Ishikawa (cell line): Measurements from ENCODE around the gene EIF4E3.

Source experiments
- CEBPB ChIP-seq: IDR thresholded peaks from 2 replicates; pipeline ENCODE4 v1.6.1; 2012
- CREB1 ChIP-seq: IDR thresholded peaks from 2 replicates; pipeline ENCODE4 v1.6.1; 2012; ENCODE audit warnings: low read depth
- EGR1 ChIP-seq: IDR thresholded peaks from 2 replicates; pipeline ENCODE4 v1.6.1; 2012
- EP300 ChIP-seq: IDR thresholded peaks from 2 replicates; pipeline ENCODE4 v1.6.1; 2012; ENCODE audit warnings: borderline replicate concordance
- NFIC ChIP-seq: IDR thresholded peaks from 2 replicates; pipeline ENCODE4 v1.6.1; 2012
- RAD21 ChIP-seq: IDR thresholded peaks from 2 replicates; pipeline ENCODE4 v1.6.1; 2012; ENCODE audit warnings: low read depth
- TAF1 ChIP-seq: IDR thresholded peaks from 2 replicates; pipeline ENCODE4 v1.6.1; 2012; ENCODE audit warnings: low read depth, mild to moderate bottlenecking
- TCF12 ChIP-seq: IDR thresholded peaks from 2 replicates; pipeline ENCODE4 v1.6.1; 2012; ENCODE audit warnings: low read depth
- TEAD4 ChIP-seq: IDR thresholded peaks from 2 replicates; pipeline ENCODE4 v1.6.1; 2012
- YY1 ChIP-seq: IDR thresholded peaks from 2 replicates; pipeline ENCODE4 v1.6.1; 2012; ENCODE audit warnings: low read depth
- ZBTB7A ChIP-seq: IDR thresholded peaks from 2 replicates; pipeline ENCODE4 v1.6.1; 2012; ENCODE audit warnings: low read depth
- TF ChIP-seq, protein P1 (sequence below): IDR thresholded peaks from 2 replicates; pipeline ENCODE4 v1.6.1; 2012
- TF ChIP-seq, protein P2 (sequence below): IDR thresholded peaks from 2 replicates; pipeline ENCODE4 v1.6.1; 2012; ENCODE audit warnings: low read depth, mild to moderate bottlenecking

DNA sequence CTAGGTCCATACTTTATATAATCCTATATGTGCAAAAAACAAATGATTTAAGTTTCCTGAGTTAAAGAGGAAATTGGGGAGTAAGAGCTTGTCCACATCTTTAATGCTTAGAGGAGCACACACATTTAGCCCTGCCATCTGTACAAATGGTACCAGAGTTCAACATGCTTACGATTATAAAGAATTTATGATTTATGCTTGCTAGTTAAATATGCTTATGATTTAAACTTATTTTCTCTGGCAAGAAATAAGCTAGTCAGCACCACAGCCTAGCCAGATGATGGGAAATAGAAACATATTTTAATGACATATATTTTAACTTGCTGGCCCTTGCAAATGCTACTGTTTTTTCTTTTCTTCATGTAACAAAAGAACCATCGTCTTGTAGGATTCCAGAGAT lies 48.3 kb downstream of the EIF4E3 start:
- TF ChIP-seq YY1 (no peak), CEBPB (no peak), RAD21 (no peak), TAF1 (no peak), CREB1 (no peak), TCF12 (no peak), EP300 (no peak), ZBTB7A (no peak), NFIC (no peak), TEAD4 (no peak), EGR1 (no peak)
- TF ChIP-seq, protein P1, sequence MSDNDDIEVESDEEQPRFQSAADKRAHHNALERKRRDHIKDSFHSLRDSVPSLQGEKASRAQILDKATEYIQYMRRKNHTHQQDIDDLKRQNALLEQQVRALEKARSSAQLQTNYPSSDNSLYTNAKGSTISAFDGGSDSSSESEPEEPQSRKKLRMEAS, result no peak
- TF ChIP-seq, protein P2, sequence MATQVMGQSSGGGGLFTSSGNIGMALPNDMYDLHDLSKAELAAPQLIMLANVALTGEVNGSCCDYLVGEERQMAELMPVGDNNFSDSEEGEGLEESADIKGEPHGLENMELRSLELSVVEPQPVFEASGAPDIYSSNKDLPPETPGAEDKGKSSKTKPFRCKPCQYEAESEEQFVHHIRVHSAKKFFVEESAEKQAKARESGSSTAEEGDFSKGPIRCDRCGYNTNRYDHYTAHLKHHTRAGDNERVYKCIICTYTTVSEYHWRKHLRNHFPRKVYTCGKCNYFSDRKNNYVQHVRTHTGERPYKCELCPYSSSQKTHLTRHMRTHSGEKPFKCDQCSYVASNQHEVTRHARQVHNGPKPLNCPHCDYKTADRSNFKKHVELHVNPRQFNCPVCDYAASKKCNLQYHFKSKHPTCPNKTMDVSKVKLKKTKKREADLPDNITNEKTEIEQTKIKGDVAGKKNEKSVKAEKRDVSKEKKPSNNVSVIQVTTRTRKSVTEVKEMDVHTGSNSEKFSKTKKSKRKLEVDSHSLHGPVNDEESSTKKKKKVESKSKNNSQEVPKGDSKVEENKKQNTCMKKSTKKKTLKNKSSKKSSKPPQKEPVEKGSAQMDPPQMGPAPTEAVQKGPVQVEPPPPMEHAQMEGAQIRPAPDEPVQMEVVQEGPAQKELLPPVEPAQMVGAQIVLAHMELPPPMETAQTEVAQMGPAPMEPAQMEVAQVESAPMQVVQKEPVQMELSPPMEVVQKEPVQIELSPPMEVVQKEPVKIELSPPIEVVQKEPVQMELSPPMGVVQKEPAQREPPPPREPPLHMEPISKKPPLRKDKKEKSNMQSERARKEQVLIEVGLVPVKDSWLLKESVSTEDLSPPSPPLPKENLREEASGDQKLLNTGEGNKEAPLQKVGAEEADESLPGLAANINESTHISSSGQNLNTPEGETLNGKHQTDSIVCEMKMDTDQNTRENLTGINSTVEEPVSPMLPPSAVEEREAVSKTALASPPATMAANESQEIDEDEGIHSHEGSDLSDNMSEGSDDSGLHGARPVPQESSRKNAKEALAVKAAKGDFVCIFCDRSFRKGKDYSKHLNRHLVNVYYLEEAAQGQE, result no peak
